Ishikawa (cell line): ENCODE measurements around the gene KCNH3.

Experiments
- CEBPB ChIP-seq: IDR thresholded peaks from 2 replicates; pipeline ENCODE4 v1.6.1; 2012
- CREB1 ChIP-seq: IDR thresholded peaks from 2 replicates; pipeline ENCODE4 v1.6.1; 2012; ENCODE audit warnings: low read depth
- EGR1 ChIP-seq: IDR thresholded peaks from 2 replicates; pipeline ENCODE4 v1.6.1; 2012
- EP300 ChIP-seq: IDR thresholded peaks from 2 replicates; pipeline ENCODE4 v1.6.1; 2012; ENCODE audit warnings: borderline replicate concordance
- FOXM1 ChIP-seq: IDR thresholded peaks from 2 replicates; pipeline ENCODE4 v1.6.1; 2012; ENCODE audit warnings: low read depth, borderline replicate concordance
- MAX ChIP-seq: IDR thresholded peaks from 2 replicates; pipeline ENCODE4 v1.6.1; 2012
- NFIC ChIP-seq: IDR thresholded peaks from 2 replicates; pipeline ENCODE4 v1.6.1; 2012
- RAD21 ChIP-seq: IDR thresholded peaks from 2 replicates; pipeline ENCODE4 v1.6.1; 2012; ENCODE audit warnings: low read depth
- TAF1 ChIP-seq: IDR thresholded peaks from 2 replicates; pipeline ENCODE4 v1.6.1; 2012; ENCODE audit warnings: low read depth, mild to moderate bottlenecking
- TCF12 ChIP-seq: IDR thresholded peaks from 2 replicates; pipeline ENCODE4 v1.6.1; 2012; ENCODE audit warnings: low read depth
- TEAD4 ChIP-seq: IDR thresholded peaks from 2 replicates; pipeline ENCODE4 v1.6.1; 2012
- YY1 ChIP-seq: IDR thresholded peaks from 2 replicates; pipeline ENCODE4 v1.6.1; 2012; ENCODE audit warnings: low read depth
- ZBTB7A ChIP-seq: IDR thresholded peaks from 2 replicates; pipeline ENCODE4 v1.6.1; 2012; ENCODE audit warnings: low read depth
- TF ChIP-seq, protein P1 (sequence below): IDR thresholded peaks from 2 replicates; pipeline ENCODE4 v1.6.1; 2012; ENCODE audit warnings: low read depth, mild to moderate bottlenecking
- TF ChIP-seq, protein P2 (sequence below): IDR thresholded peaks from 2 replicates; pipeline ENCODE4 v1.6.1; 2012

KCNH3 gene

DNA sequence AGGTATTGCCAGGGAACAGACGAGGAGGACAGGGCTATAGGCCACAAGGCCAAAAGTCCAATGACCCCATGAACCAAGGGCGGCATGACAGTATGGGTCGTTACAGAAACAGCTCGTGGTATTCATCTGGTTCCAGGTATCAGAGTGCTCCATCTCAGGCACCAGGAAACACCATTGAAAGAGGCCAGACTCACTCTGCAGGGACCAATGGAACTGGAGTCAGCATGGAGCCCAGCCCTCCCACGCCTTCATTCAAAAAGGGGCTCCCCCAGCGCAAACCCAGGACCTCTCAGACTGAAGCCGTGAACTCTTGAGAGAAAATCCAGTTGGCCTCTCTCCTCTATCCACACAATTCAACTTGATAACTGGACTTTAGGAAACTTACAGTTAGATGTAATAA lies 12.9 kb upstream of the KCNH3 start:
- TF ChIP-seq, protein P1, sequence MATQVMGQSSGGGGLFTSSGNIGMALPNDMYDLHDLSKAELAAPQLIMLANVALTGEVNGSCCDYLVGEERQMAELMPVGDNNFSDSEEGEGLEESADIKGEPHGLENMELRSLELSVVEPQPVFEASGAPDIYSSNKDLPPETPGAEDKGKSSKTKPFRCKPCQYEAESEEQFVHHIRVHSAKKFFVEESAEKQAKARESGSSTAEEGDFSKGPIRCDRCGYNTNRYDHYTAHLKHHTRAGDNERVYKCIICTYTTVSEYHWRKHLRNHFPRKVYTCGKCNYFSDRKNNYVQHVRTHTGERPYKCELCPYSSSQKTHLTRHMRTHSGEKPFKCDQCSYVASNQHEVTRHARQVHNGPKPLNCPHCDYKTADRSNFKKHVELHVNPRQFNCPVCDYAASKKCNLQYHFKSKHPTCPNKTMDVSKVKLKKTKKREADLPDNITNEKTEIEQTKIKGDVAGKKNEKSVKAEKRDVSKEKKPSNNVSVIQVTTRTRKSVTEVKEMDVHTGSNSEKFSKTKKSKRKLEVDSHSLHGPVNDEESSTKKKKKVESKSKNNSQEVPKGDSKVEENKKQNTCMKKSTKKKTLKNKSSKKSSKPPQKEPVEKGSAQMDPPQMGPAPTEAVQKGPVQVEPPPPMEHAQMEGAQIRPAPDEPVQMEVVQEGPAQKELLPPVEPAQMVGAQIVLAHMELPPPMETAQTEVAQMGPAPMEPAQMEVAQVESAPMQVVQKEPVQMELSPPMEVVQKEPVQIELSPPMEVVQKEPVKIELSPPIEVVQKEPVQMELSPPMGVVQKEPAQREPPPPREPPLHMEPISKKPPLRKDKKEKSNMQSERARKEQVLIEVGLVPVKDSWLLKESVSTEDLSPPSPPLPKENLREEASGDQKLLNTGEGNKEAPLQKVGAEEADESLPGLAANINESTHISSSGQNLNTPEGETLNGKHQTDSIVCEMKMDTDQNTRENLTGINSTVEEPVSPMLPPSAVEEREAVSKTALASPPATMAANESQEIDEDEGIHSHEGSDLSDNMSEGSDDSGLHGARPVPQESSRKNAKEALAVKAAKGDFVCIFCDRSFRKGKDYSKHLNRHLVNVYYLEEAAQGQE, result no peak
- TF ChIP-seq EGR1, result no peak
- no peak for TF ChIP-seq CREB1
- no peak for TF ChIP-seq TCF12
- TF ChIP-seq RAD21, result no peak
- no peak for TF ChIP-seq MAX
- TF ChIP-seq NFIC, result no peak
- TF ChIP-seq, protein P2, sequence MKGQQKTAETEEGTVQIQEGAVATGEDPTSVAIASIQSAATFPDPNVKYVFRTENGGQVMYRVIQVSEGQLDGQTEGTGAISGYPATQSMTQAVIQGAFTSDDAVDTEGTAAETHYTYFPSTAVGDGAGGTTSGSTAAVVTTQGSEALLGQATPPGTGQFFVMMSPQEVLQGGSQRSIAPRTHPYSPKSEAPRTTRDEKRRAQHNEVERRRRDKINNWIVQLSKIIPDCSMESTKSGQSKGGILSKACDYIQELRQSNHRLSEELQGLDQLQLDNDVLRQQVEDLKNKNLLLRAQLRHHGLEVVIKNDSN, result no peak
- no peak for TF ChIP-seq ZBTB7A
- no peak for TF ChIP-seq TAF1
- TF ChIP-seq FOXM1, result no peak
- TF ChIP-seq TEAD4, result no peak
- no peak for TF ChIP-seq YY1
- no peak for TF ChIP-seq CEBPB
- TF ChIP-seq EP300, result no peak

DNA sequence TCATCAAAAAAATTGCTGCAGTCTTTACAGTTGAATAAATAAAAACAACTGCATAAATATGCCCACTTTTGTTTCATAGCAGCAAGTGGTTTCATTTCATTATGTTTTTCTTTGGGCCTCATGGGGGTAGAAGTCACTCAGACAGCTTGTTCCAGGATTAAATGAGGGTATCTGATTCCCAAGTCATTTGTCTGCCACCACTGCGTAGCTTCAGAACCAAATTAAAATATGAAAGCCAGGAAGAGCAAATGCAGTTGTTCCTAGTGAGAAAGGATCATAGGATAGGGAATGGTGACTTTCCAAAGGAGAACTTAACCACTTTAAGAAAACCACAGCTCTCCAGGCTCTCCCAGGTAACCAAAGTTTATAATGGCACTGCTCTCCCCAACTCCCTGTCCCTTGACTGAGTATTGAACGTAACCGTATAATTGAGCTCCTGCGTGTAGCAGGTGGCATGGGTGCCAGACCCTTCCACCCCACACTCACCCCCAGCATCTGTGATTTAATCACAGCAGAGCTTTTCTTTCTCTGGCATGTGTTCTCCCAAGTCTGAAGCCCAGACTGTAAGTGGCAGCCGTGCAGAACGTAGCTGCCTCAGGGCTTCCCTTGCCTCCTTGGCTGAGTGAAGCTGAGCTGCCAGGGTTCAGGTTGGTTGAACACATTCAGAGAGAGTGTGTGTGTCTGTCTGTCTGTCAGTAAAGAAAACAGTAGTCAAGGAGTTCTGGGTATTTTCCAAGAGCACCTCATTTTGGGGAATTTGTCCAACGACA lies 11.3 kb upstream of the KCNH3 start:
- TF ChIP-seq NFIC (0 out of 2 replicates have a peak, but pooled peaks have one; percentile 38), CEBPB (no peak)

- TF ChIP-seq EGR1 (no peak), TCF12 (no peak), TEAD4 (no peak), NFIC (no peak), ZBTB7A (no peak), CREB1 (no peak), RAD21 (no peak), YY1 (no peak)
Observed at GRCh38 chr12:49529414-49529813, 9.4 kb upstream of the KCNH3 start.

GRCh38 chr12:49531745-49532144 lies 7.1 kb upstream of the KCNH3 start:
- TF ChIP-seq NFIC (no peak), CREB1 (no peak), TEAD4 (no peak), TAF1 (no peak), CEBPB (no peak), MAX (no peak), EGR1 (no peak), EP300 (no peak), TCF12 (no peak), RAD21 (no peak), FOXM1 (no peak)
- TF ChIP-seq, protein P1, result no peak
- TF ChIP-seq, protein P2, result no peak

DNA sequence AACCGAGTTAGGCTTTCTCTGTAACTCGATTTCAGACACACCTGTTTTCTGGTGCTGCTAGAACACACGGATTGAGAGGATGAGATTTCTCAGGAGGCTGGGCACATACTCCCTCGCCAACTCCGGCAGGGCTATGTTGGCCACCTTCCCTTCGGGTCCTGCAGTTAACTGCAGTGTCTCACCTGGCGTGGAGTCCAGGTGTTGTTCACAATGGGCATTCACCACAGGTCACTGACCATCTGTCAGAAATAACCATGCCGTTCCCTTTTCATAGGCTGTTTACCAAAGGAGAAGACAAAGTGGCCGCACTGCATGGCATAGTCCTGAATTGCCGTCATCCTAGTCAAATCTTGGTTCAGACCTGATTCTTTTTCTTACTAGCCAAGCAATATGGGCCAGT lies 5.5 kb upstream of the KCNH3 start:
- TF ChIP-seq TCF12 (no peak), NFIC (no peak), EP300 (no peak), CEBPB (no peak)

- TF ChIP-seq TCF12, result no peak
- no peak for TF ChIP-seq YY1
- TF ChIP-seq EGR1, result no peak
- TF ChIP-seq TEAD4, result no peak
- no peak for TF ChIP-seq CEBPB
- TF ChIP-seq RAD21, result no peak
- TF ChIP-seq CREB1, result no peak
- TF ChIP-seq ZBTB7A, result no peak
- no peak for TF ChIP-seq EP300
Observed at GRCh38 chr12:49534731-49535278, 4.0 kb upstream of the KCNH3 start.
